Stimulated activated CD8-positive, alpha-beta memory T cell treated with anti-CD3 and anti-CD28 coated beads, Interleukin-2, amount 100 ng/mL, for 1 hour (primary cell): ENCODE data around the gene SEMA3C.

Experiments
- DNase-seq, 2 donors: peaks; one replicate each; pipeline ENCODE4 v3.0.0-alpha.2; 2020; ENCODE audit warnings: low read depth in 2 of 2

The SEMA3C gene

DNA sequence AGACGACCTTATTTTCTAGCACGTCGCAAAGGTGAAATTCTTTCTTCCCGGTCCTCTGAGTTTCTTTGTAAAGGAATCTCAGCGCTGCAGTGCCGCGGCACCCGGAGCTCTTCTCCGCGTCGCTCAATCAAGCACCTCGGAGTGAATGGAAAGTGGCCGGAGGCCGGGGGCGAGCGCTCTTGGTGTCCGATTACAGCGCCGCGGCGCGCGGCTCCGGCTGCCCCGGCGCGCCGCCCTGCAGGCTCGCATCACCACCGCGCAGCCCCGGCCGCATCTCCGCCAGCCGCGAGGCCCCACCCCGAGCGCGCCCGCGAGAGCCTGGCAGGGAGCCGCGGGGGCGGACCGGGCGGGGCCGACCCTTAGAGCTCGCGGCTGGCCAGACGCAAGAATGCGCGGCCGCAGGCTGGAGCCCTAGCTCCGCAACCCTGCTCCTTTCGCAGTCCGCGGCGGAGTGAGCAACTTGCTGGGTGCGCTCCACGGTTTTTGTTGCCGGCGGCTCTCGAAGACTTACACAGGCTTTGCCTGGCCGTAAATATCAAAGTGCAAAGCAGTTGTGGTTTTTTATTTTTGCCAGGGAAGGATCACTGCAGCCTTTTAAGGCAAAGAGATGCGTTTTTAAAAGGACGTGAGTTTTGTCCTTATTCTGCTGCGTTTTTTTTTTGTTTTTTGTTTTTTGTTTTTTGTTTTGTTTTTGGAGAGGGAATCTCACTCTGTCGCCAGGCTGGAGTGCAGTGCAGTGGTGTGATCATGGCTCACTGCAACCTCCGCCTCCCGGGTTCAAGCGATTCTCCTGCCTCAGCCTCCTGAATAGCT lies at the start of gene SEMA3C:
TSS of gene SEMA3C (minus strand) at position 143 of the 813 bp plus-strand sequence. CDS start 2,270 bp downstream, outside the sequence.
- DNase-seq, result no peak

DNA sequence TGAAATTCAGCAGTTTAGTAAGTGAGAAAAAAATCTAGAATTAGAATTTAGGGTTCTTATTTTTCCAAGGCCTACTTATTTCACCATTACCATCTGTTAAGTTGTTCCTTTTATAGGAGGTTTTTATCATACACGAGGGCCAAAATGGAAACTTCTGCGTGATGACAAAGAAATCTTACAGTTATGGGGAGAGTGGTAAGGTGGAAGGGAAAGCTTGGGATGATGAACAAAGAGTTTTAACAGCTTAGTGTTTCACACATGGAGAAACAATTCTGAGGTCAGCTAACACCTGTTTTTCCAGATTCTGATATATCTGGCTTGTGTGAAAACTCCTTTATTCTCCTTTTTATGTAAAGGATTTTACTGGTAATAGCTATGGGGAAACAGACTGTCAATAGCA lies 49.8 kb upstream of the SEMA3C start:
- DNase-seq, result no peak

DNA sequence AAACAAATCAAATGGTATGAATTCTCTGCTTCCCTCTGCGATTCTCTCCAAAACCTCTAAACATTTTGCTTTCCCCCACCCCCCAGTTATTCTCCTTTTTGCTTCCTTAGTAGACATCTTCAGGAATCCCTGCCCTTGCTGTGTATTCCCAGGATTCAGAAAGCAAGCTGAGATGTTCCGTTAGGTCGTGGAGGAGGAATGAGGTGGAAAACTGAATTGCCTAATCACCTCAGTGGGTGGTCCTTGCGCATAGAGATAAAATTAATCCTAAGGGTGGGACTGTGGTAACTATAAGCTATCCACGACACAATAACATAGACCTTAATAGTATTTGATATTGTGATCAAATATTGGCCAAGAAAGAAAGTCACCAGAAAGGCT lies 49.1 kb upstream of the SEMA3C start:
- DNase-seq, result no peak

DNA sequence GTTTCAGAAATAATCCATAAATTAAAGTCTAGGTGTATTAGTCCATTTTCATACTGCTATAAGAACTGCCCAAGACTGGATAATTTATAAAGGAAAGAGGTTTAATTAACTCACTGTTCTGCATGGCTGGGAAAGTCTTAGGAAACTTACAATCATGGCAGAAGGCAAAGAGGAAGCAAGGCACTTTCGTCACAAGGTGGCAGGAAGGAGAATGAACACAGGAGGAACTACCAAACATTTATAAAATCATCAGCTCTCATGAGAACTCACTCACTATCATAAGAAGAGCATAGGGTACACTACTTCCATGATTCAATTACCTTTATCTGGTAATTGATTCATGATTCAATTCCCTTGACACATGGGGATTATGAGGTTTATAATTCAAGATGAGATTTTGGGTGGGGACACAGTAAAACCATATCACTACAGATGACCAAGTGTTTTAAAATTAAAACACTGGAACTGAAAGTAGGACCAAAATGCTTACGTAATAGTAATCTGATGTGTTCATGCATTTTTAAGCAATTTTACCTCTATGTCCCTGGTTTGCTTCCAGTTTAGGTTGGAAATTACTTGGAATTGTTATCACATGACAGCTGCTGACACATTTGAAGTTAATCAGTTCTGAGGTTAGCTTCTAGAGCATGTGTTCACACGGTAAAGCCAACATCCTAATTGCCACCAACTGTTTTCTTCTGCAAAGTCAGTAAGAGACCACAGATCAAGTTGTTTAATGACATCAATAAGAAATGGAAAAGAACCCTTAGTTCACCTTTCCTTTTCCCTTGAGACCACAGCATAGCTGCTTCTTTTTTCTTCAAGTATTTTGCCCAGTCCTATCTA lies 48.4 kb upstream of the SEMA3C start:
- DNase-seq, result no peak

DNA sequence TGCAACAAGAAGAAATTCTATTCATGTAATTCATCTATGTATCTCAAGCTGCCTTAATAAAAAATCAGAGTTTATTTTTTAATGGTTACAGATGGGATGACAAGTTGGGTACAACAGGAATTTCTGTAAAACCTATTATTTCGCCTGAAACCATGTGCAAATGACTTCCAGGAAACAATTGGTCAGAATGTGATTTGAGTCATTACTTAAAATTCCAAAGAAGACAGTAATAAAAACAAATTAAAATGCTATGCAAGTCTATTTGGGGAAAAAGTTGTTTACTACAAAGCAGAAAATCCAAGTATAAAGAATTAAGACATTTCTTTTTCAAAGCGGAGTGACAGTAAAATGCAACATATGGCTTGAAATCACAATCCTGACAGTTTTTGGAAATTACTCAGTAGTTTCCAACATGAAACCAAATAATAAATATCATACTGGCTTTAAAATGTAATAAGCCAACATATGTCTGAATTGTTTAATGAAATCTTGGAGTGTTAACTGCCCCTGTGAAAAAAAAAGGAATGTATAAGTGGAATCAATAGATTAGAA lies 41.5 kb upstream of the SEMA3C start:
- no peak for DNase-seq

DNA sequence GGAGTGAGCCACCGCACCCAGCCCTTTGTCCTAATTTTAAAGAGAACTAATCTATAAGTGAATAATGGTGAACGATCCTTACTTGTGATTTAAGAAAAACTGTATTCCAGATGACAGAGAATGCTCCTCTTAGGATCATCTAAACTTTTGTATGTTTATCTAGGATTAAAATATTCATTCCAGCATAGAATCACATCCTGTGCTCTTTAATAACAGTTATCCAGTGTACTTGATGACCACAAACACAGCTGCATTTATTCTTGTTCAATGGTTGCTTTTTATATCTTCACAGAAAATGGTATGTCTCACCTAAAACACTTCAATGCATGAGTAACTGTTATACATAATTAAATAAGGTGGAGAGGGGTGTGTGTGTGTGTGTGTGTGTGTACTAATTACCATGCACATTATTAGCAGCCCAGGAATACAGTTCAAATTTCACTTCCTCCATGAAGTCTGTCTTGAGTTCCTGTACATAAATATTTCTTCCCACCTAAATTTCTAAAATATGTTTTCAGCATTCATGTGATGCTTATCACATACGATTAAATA lies 38.5 kb upstream of the SEMA3C start:
- DNase-seq, result no peak

DNA sequence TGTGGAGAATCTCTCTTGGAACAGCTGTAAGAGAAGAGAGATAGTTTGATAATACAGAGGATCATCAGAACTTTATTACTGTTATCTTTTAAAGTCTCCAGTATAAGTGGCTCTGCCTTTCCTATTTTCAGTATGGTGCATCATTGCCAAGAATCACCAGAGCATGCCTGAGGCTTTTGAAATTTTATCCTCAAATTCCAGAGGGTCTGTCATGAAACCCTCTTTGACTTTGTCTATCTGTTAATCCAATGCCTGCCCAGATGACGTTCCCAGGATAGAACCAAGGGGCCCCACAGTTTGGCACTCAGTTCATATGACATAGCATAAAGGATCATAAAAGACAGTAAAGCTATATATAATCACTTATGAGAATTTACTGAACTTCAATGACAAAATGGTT lies 35.3 kb upstream of the SEMA3C start:
- no peak for DNase-seq

DNA sequence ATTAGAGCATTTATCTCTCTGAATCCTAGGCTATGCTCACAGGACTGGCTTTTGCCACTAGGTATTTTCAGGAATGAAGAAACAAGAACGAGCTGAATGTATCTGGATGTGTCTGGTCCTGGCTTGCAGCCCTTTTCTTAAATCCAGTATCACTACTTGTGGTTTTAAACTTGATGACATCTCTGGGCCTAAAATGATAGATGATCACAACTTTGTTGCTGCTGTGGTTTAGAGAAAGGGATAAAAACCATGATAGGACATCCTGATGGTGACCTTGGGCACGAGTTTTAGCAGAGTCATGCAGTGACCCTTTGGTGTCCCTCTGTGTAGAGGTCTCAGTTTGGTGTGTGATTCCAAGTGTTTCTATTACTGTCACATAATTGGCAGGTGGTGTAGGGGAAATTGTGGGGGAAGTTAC lies 31.7 kb upstream of the SEMA3C start:
- no peak for DNase-seq

DNA sequence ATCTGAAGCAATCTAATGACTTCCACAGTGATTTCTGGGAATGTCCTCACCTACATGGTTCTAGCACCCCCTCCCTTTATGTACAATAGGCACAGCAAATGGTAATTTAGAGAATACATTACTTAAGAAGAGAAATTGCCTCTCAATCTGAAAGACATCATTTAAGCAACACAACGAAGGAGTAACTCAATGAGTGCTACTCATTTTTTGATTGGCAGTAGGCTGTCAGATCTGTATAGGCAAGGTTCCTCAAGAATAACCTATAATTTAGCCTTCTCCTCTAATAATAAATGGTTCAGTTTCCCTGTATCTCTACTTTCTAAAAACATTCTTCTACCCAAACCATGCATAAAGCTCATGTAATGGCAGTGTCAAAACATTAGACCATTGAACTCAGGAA lies 30.6 kb upstream of the SEMA3C start:
- no peak for DNase-seq

DNA sequence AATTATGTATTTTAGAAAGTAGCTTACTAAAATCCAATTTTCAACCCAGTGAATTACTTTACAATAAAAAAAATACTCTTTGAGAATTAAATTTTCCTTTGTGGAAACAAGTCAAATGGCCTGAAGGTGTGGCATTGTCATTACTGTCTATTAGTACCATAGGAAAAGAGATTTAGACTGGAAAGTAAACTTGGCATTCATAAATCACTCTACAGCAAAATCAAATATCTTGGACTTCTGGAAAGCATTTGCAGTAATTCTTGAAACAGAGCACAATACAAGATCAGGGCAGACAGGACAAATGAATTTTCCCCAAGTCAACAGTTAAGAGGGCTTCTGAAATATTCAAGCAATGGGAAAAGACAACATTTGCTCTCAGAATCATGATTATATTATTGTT lies 28.0 kb upstream of the SEMA3C start:
- no peak for DNase-seq

DNA sequence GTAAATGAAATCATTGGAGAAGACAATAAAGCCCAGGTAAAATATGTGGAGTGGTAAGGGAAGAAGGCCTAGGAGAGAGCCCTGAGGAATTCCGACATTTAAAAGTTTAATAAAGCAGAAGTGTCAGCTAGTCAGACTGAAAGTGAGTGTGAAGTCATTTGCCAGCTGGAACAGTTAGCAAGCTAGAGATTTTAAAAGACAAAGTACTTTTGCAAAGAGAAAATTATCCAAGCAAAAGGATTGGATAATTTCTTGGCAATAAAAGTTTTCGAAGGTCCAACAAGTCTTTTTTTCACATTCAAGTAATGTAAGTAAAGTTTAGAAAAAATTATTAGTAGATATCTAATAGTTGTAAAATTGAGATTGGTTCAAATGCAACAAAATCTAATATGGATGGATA lies 27.1 kb upstream of the SEMA3C start:
- DNase-seq, result no peak

DNA sequence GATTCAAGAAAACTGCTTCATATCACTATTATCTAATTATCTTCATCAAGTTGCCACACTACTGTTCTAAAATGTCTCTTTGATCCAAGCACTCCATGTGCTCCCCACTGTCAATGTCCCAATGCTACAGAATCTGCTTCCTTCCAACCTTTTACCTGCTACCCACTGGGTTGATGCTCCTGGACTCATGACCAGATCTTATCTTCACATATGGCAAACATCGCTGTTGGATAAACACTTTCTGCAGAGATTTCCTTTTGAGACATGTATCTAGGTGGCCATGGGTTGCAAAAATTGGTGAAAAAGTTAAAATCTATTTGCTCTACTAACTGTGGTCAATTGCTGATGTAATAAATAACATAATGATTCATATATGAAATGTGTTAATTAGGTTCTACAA lies 24.5 kb upstream of the SEMA3C start:
- DNase-seq, result no peak

DNA sequence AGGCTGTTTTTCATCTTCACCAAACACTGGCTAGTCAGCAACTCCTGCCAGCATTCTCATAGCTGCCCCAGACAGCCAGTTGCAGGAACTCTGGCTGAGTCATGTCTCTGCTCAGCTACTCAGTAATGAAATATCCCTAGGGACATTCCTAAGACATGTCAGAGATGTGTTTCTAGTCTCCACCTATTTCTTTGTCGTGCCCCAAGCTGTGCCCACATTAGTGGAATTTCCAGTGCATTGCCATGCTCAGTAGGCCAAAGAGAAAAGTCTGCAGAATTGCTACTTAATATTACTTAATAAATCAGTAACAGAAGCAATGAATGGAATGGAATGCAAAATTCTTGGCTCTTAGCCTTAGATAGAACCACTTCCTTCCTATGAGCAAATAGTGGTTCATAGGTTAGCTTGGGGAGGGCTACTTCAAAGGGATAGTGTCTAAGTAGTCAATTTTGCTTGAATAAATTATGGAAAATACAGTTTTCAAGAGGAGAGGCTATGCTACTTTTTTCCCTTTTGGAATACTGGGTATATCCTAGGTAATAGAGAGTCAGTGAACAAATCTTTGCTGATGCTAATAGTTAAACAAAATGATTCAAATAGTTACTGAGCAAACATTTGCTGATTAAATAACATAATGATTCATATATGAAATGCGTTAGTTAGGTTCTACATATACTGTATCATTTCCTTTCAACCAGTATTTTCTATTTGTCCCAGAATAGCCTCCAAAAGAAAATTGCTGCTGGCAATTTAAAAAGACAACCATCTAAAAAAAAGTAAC lies 23.6 kb upstream of the SEMA3C start:
- no peak for DNase-seq

DNA sequence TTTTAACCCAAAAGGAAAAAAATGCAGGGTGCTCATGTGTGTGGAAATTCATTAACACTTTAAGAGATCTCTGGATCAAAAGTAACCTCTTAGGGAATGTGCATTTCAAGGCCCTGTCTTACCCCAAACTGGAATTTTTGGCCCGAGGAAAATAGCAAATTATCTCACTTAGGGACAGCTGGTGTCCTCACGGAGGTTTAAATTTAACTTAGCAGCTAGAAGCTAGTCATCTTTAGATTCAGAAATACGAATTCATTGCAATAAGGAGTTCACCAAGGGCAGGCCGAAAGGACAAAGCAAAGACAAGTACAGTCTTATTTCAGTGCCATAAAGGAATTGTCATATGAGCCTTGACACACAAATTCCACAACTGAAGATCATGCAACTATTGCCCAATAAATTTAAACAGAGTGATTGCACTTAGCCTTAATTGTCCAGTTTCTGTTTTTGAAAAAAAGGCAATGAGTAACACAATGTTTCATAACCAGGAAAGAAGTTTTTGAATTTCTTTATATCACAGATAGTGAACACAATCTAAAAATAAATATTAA lies 22.4 kb upstream of the SEMA3C start:
- DNase-seq, result no peak

DNA sequence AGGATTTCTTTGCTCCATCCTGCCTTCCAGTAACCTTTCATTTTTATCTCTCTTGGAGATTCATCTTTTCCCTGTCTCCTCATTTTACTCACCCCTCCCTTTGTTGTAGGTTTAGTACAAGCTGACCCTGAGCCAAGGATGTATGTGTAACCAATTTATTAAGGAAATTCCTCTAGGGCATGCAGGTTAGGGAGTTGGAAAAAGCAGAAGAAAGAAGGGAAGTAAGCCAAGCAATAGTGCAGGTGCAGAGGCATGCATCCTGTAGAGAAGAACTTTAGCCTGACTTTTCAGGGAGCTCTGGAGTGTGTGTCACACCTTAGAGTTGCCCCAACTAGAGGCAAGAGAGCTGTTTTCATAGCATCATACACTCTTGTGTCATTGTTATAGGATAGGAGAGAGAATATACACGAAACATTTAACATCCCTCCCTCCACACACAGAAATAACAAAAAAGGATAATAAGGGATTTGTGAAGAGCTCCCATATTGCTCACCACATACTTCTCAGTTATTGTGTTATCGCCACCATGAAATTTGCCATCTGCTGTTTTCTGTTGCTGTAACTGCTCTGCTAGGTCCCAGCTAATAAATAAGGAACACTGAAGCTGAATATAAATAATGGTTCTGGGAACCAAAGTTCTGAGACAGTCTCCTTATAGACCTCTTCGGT lies 21.8 kb upstream of the SEMA3C start:
- DNase-seq, result no peak

DNA sequence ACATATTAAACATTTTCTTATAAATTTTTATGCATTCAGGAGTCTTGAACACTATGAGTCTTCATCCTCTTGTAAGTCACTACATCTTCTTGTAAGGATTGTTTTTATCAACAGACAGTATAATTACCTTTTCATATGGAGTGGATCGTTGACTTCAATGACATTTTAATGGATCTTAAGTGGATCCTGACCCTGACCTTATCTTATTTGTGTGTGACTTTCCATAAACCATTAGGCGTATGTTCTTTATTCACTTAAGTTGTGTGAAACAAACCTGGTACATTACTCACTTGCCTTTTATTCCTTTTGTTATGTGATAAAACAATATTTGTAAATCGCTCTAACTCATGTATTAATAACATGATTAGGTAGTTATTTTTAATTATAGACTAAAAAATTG lies 18.5 kb upstream of the SEMA3C start:
- no peak for DNase-seq

DNA sequence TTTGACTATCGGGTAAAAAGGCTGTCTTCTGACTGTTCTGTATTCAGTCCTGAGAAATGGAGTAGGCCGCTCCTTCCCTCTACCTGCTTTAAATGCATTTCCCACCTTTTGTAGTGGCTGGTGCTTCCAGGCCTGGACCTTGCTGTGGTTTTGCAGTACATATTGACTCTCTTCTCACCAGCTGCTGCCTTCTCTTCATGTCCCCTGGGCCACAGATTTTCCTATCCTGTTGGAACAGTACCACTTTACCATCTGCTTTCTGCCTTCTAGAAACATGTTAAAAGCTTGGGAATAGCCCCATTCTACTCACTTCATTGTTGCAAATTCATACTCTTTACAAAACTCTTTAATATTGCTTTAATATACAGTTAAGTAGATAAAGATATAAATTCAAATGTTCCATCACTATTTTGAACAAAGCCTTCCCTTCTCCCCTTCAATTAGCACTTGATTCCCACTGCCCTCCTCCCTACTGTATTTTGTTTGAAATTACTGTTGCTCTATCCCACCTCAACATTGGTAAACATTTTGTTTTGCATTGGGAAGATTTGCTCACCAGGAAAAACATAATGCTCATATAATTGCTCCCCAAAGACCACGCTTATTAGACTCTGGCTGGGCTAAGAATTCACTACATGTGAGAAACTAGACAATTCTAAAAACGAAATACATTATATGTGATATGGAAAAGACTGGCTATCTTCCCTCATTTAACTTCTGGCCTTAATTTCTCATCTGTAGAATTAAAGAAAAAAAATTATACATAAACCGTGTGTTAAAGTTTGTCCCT lies 17.3 kb upstream of the SEMA3C start:
- no peak for DNase-seq

DNA sequence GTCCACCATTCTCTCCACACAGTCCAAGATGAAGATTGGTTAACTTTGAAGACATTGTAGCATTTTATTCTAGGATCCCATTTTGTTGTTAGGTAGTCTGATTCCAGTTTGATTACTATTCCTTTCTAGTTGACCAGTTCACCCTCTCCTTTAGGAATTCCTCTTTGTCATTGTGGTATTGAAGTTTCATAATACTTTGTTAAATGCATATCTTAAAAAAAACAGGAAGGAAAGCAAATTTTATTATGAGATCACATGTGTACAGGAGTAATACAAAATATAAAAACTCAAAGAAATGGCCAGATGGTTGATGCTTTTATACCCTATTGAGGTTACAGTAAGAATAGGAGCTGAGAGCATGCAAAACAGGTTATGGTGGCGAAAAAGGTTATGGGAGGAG lies 15.5 kb upstream of the SEMA3C start:
- DNase-seq, result no peak

DNA sequence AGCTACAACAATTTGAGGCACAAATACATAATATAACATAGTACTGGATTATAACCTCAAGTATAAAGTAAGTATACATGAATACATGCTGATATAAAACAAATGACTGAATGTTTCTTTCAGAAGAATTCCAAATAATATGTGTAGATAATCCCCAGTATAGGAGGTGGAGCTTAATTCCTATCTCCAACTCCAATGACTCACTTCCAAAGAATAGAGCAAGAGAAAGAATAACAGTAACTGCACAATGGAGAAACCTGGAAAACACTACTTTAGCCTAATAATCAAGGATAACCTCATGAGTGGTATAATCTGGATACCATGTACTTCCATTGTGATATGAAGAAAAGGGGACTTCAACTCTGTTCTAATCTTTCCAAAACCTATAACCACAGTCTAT lies 13.7 kb upstream of the SEMA3C start:
- DNase-seq, result no peak

DNA sequence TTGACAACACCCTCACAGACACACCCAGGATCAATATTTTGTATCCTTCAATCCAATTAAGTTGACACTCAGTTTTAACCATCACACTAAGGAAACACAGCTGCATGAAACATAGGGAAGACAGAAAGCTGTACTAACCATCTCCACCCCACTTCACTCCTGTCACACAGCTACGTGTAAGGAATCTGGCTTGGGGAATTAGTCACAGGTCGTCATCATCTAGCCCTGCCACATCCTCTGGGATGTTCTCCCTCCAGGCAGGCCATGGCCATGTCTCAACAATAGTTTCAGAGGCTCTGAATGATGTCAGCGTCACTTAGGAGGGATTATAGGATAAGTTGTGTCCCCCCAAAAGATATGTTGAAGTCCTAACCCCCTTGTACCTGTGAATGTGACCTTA lies 10.8 kb upstream of the SEMA3C start:
- no peak for DNase-seq
